Esophagus squamous epithelium (tissue), 4 donors: ENCODE measurements around the gene EDN2.

Source experiments
- POLR2A ChIP-seq, 4 donors: fragments of 450-650 bp; IDR thresholded peaks; one replicate each; pipeline ENCODE4 v1.6.1; 2017; ENCODE audit warnings: antibody characterized with exemption in 4 of 4, mild to moderate bottlenecking in 4 of 4, moderate library complexity in 3 of 4
- TF ChIP-seq, protein P1 (sequence below), 6 experiments: fragments of 450-650 bp in 4 of 6; fragments of 200-600 bp in 2 of 6; sonication (generic) in 2 of 6; IDR thresholded peaks; one replicate each; pipeline ENCODE4 v1.5.1; 2016 to 2019; ENCODE audit warnings: antibody characterized with exemption in 6 of 6, mild to moderate bottlenecking in 4 of 6, moderate library complexity in 4 of 6

DNA sequence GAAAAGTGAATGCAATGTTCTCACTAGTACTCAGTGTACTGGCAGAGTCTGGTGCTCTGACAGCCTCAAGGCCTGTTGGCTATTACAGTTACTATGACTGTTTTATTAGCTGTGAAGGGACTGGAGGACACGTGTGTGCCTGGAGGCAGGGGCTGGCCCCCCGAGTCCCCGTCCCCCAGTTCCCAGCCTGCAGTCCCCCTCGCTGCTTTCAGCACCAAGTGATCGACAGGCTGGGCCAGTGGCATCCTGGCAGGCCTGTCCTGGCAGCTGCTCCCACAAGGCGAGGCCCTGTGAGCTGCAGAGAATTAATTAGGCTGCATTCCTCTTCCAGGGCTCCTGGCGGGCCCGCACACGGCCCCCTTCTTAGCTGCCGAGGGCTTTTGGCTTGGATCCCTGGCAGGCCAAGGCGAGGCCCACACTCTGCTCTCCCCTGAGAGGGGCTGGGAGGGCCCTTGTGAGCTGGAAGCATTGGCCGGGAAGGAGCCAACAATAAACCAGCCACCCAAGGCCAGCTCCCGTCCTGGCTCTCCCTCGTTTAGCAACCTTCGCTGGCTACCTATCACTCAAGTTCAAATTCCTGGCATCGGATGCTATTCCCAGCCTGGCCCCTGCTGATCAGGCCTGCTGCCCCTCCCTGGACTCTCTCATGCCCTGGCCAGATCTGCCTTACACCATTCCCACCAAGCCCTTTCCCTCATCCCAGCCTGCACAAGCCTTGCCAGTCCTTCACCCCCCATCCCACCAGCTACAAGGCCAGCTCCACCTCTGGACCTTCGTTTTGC, 9.8 kb downstream of the EDN2 start:
- TF ChIP-seq, protein P1, sequence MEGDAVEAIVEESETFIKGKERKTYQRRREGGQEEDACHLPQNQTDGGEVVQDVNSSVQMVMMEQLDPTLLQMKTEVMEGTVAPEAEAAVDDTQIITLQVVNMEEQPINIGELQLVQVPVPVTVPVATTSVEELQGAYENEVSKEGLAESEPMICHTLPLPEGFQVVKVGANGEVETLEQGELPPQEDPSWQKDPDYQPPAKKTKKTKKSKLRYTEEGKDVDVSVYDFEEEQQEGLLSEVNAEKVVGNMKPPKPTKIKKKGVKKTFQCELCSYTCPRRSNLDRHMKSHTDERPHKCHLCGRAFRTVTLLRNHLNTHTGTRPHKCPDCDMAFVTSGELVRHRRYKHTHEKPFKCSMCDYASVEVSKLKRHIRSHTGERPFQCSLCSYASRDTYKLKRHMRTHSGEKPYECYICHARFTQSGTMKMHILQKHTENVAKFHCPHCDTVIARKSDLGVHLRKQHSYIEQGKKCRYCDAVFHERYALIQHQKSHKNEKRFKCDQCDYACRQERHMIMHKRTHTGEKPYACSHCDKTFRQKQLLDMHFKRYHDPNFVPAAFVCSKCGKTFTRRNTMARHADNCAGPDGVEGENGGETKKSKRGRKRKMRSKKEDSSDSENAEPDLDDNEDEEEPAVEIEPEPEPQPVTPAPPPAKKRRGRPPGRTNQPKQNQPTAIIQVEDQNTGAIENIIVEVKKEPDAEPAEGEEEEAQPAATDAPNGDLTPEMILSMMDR (IDR thresholded peaks at IDR 0.05), result peak in 1 of 6 experiments; percentile 7
- no peak for TF ChIP-seq POLR2A (IDR thresholded peaks at IDR 0.05)
